ENCODE measurements around the gene FBXW10. TPM values are rescaled to one million over a fixed set of nuclear protein-coding genes. Genes with fewer than 3 reads are reported as not detected.
A peak's percentile ranks its signal among the peaks of the same experiment; 100 is the strongest.
"Not testable (repeated sequence)": the region's sequence is repeated elsewhere in the genome, so short reads cannot be mapped to it uniquely, and the experiment has no call there.

Gene FBXW10, protein sequence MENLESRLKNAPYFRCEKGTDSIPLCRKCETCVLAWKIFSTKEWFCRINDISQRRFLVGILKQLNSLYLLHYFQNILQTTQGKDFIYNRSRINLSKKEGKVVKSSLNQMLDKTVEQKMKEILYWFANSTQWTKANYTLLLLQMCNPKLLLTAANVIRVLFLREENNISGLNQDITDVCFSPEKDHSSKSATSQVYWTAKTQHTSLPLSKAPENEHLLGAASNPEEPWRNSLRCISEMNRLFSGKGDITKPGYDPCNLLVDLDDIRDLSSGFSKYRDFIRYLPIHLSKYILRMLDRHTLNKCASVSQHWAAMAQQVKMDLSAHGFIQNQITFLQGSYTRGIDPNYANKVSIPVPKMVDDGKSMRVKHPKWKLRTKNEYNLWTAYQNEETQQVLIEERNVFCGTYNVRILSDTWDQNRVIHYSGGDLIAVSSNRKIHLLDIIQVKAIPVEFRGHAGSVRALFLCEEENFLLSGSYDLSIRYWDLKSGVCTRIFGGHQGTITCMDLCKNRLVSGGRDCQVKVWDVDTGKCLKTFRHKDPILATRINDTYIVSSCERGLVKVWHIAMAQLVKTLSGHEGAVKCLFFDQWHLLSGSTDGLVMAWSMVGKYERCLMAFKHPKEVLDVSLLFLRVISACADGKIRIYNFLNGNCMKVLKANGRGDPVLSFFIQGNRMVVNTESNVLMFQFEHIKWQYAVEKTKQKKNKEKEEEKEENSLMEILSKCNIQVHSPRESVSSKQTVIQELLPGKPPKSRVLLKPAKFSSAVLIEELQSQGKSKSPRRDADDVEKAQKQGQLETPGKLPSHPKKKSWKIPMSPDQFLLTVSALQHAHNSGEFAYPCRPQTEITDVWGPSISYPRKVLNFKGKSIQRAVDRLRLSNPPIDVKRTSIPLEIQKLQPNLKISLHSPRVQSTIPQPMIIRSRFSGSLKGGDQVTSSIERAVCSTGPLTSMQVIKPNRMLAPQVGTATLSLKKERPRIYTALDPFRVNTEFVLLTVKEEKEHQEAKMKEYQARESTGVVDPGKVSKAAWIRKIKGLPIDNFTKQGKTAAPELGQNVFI
- not detected in 2 replicates for total RNA-seq (2014; rRNA removed)
- 0.04 TPM for polyA plus RNA-seq (2012)

GRCh38 chr17:18743699-18744421 lies at the start of gene FBXW10:
Gene FBXW10, plus strand, starts transcription at chr17:18744054. Its CDS starts 191 bp downstream, at chr17:18744245.
- DNase-seq (ENCODE audit: low read depth): not testable (repeated sequence)

DNA sequence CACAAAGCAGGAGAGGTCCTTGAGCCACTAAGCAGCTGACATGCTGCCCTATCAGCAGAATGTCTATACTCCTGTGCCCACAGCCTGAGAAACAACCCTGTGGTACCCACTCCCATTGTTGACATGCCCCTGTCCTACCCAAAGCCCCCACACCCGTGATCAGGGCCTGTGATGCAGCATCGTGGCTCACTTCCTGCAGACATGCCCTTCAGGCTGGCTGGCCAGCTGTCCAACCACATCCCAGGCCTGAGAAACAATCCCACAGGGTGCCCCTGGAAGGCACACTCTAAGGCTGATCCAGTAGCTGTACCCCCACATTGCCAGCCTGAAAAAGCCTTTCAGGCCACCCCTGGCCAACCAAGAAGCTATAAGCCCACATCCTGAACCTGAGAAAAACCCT lies 48.7 kb upstream of the FBXW10 start:
- DNase-seq (ENCODE audit: low read depth): not testable (repeated sequence)

DNA sequence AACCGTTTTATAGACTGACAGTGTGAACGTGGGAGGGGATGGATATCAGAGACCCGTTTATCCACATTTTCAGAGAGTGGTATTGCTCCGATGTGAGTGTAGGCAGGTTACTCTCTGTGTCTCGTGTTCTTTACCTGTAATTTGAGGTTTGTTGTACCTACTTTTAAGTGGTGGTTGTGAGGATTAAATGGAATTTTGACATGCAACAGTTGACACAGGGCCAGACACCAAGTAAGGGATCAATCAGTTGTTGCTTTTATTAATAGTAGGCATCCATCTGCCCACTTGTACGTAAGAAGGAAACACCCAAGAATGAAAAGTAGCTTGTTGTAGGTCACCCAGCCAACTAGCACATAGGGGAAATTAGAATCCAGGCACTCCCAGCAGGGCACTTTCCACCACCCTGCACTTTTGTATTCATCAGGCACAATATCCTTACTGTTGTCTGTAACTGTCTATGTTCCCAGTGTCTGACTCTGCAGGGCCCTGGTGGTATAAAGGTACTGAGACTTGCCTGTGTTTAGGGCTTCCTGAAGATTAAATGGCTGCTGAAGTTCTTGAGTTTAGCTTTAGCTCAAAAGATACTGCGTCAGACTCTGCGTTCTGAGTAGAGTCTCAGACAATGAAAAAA lies 45.3 kb upstream of the FBXW10 start:
- not testable (repeated sequence) for DNase-seq (ENCODE audit: low read depth)

DNA sequence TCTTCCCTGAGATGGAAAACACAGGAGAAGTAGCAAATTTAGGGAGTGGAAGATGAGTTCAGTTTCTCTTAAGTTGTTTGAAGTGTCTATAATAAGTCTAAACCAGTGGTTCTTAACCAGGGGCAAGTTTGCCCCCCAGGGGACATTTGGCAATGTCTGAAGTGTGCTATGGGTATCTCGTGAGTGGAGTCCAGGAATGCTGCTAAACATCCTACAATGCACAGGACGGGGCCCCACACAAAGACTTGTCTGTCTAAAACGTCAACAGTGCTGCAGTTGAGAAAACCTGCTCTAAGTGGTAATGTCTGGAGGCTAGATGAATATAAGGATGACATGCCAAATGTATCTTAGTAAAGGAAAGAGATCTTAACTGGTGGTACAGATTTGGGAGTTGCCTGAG lies 37.9 kb upstream of the FBXW10 start:
- DNase-seq (ENCODE audit: low read depth): not testable (repeated sequence)

DNA sequence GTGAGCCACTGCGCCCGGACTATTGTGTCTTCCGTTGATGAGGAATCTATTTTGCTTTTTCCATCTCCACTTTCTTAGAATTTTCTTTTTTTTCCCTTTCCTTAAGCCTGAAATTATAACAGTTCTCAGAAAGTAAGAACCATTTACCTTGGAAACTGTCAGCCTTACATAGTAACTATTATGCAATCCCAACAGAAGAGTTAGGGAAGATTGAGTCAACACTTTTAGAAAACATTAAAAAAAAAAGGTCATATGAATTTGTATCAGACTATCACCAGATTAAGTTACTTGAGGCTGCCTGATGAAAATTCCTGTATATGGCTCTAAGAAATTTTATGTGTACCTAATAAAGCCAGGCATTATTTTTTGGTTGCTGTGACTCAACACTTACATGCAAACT lies 35.6 kb upstream of the FBXW10 start:
- DNase-seq (ENCODE audit: low read depth): peak; percentile 4

DNA sequence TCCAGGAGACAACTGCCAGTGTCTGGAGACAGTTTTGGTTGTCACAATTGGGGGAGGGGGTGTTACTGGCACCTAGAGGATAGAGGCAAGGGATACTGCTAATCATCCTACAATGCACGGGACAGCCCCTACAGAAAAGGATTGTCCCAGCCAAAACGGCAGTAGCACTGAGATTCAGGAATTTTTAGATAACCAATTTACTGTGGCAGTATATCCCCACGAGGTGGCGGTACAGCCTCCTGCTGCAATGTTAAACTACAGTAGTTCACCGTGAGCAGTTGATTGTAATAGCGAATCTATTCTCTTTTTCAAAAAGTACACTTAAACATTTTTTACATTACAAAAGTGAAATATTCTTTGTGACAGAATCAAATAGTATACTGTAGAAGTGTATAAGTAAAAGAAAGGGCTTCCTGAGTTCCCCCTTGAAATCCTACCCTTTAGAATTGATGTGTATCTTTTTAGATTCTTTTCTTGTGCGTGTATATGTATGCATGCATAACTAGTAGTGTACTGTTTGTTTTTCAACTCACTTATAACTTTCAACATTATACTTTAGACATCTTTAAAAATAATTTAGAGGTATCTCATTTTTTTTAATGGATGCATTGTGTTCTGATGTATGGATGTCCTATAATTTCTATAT lies 31.4 kb upstream of the FBXW10 start:
- DNase-seq (ENCODE audit: low read depth): peak; percentile 41

DNA sequence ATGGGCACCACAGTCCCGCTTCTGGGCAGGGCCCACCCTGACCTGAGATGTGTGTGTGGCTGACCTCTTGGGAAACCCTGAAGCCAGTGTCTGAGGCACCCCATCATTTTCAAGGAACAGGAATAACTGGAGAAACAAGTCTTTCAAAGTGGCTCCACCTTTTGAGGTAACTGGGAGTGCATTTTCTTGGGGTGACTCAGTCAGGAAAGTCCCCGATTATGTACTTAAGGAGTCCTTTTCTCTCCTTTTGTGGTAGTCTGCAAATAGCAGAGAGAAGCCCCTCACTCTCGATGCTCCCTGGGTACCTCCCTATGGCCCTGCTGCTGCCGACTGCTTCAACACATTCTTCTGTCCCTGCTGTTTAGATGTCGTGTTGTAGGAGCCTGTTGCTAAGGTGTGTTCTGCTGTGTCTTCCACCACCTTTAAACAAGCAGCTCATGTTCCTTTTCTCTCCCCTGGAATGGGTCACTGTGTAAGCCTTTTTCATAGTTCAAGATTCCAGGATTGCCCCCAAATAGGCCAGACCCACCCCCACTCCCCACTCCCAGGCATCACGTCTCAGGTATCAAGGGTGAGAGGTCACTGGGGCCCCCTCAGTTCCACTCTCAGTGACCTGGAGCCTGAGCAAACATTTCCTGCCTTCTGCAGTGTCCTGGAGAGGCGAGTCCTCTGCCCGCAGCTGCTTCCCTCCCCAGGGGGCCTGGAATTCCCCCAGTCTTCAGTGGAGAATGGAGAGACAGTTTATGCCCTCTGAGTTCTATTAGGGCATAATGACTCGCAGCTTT lies 25.0 kb upstream of the FBXW10 start:
- DNase-seq (ENCODE audit: low read depth): peak; percentile 55

GRCh38 chr17:18719428-18720110 lies 24.3 kb upstream of the FBXW10 start:
- DNase-seq (ENCODE audit: low read depth): not testable (repeated sequence)

- not testable (repeated sequence) for DNase-seq (ENCODE audit: low read depth)
Observed at GRCh38 chr17:18721775-18722547, 21.9 kb upstream of the FBXW10 start.

DNA sequence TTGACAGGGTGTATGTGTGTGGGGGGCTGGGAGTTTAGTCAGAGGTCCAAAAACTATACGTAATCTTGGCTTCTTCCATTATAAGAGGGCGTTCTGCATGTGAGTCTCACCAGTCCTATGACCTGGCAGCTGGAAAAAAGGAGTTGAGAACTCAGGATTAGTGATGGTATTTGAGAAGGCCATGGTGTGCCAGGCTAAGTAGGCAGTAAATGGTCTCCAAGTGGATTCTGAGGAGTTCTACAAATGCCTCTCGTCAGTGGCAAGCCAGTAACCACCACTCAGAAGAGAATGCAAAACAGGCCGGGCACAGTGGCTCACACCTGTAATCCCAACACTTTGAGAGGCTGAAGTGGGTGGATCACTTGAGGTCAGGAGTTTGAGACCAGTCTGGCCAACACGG lies 21.2 kb upstream of the FBXW10 start:
- not testable (repeated sequence) for DNase-seq (ENCODE audit: low read depth)

DNA sequence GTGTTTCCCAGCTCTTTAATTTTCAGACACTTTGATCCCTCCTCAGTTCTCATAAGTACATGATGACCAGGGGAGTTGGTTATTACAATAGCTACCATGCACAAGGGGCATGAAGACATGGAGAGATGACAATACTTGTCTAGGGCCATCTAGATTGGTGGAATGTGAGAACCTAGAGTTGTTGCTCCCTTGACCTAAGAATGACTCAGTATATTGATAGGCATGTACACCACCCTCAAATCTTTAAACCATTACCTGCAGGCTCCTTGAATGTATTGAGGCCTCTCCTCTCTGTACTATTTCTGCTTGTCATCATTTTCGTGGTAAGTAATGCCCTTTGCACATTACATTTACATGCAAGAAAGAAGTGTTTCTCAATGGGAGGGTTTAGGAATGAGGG lies 20.3 kb upstream of the FBXW10 start:
- DNase-seq (ENCODE audit: low read depth): not testable (repeated sequence)

DNA sequence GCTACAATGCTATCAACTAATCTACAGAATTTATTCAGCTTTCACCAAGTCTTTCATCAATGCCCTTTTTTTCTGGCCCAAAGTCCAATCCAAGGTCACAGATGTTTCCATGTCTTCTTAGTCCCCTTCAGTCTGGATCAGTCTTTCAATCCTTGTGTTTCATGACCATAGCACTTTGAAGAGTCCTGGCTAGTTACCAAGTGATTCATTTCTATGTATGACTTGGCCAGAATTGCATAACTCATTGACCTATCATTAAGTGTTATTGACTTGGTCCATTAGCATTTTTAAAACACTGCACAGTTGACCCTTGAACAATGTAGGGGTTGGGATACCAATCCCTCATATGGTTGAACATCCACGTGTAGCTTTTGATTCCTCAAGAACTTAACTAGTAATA lies 11.4 kb upstream of the FBXW10 start:
- DNase-seq (ENCODE audit: low read depth): not testable (repeated sequence)

- DNase-seq (ENCODE audit: low read depth): peak; percentile 18
Observed at GRCh38 chr17:18733350-18733749, 10.5 kb upstream of the FBXW10 start.

DNA sequence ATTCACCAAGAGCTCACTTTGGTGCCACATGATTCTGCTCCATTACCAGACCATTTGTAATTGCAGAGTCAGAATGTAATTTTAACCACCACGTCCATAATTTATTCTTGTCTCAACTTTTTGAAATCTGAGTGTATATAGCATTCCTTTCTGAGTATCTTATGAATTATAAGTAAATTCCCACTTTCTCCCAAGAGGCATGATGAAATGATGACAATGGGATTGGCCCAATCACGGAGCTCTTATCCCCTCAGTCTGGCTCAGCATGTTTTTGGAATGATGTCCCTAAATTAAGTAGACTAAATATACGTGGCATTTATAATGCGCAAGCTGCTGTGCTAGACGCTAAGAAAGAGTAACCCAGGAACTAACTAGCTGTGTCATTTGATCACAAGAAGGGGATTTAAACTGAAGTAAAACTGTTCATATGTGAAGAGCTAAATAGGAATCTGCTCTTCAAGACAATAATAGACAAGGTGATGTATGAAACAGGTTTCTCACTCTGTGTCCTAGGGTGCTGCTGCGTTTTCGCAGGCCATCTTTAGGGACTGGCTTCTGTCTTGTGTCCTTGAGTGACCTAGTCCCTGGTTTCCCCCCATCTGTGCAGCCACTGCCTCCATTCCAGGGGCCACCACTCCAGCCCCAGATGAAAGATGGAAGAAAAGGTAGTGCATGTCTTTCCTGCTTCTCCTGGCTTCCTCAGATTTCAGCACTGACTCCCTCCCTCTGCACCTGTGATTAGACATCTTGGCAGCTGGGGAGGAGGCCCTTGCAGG lies 4.0 kb upstream of the FBXW10 start:
- DNase-seq (ENCODE audit: low read depth): not testable (repeated sequence)

DNA sequence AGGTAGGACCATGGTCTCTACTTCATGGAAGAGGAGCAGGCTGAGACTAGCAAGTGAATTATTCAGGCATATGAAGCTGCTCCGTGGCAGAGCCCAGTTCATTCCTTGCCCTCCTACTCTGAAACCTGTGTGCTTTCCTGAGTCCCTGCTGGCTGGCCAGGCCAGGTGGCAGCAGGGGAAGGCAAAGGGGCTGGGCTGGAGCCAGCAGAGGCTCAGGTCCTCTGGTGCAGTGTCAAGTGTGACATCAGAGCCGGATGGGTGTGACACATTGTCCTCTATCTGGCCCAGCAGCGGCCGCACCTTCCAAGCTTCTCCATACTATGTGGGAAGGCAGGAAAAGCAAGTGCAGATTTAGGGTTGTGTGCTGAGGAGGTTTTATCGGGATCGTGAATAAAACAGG lies 2.6 kb upstream of the FBXW10 start:
- DNase-seq (ENCODE audit: low read depth): not testable (repeated sequence)

DNA sequence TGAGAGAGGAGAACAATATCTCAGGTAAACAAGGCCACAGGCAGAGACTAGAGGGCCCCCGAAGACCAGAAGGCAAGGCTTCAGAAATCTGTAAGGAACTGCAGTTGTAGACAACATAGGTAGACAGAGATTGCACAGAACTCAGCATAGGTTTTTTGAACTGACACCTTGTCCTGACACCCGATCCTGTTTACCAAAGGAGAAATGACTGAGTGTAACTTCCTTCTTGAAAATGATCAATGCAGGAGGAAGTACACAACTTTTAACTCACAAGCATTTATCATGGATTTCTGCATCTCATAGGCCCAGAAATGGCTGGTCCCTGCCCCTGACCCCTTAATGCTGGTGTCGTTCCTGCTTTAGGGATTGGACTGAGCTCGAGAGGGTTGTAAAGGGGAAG lies 872 bp downstream of the FBXW10 start:
- DNase-seq (ENCODE audit: low read depth): not testable (repeated sequence)

GRCh38 chr17:18746551-18746950 lies 2.7 kb downstream of the FBXW10 start:
- not testable (repeated sequence) for DNase-seq (ENCODE audit: low read depth)

All from LHCN-M2 (cell line).